SW 1271 (cell line): ENCODE measurements around the gene SYT7.

Experiments
- DNase-seq, 2 experiments: peaks; one replicate each; lab custom pipeline; 2025; lab: John Stamatoyannopoulos, UW

SYT7 gene

GRCh38 chr11:61585115-61585514, 4.2 kb upstream of the SYT7 start:
- DNase-seq = no peak

GRCh38 chr11:61581931-61582330, 1.1 kb upstream of the SYT7 start:
- no peak for DNase-seq

- no peak for DNase-seq
Observed at GRCh38 chr11:61580271-61580888, 496 bp downstream of the SYT7 start.

GRCh38 chr11:61579676-61580270, 1.1 kb downstream of the SYT7 start:
- no peak for DNase-seq

- no peak for DNase-seq
Observed at GRCh38 chr11:61578819-61579675, 1.8 kb downstream of the SYT7 start.

- peak in 1 of 2 experiments; percentile 11 for DNase-seq
Observed at GRCh38 chr11:61577383-61578118, 3.3 kb downstream of the SYT7 start.

GRCh38 chr11:61575886-61576861, 4.7 kb downstream of the SYT7 start:
- DNase-seq = no peak

- DNase-seq = no peak
Observed at GRCh38 chr11:61574611-61575010, 6.3 kb downstream of the SYT7 start.

GRCh38 chr11:61572913-61573312, 8.0 kb downstream of the SYT7 start:
- no peak for DNase-seq

GRCh38 chr11:61571869-61572268, 9.0 kb downstream of the SYT7 start:
- DNase-seq = no peak

GRCh38 chr11:61571337-61571736, 9.5 kb downstream of the SYT7 start:
- DNase-seq = no peak

- DNase-seq = no peak
Observed at GRCh38 chr11:61569701-61570100, 11.2 kb downstream of the SYT7 start.

- no peak for DNase-seq
Observed at GRCh38 chr11:61569018-61569417, 11.9 kb downstream of the SYT7 start.

GRCh38 chr11:61567286-61568061, 13.4 kb downstream of the SYT7 start:
- DNase-seq = peak in 1 of 2 experiments; percentile 54

GRCh38 chr11:61564936-61565696, 15.8 kb downstream of the SYT7 start:
- DNase-seq = no peak

GRCh38 chr11:61560751-61561150, 20.1 kb downstream of the SYT7 start:
- DNase-seq = no peak

- no peak for DNase-seq
Observed at GRCh38 chr11:61556621-61557020, 24.3 kb downstream of the SYT7 start.

GRCh38 chr11:61555978-61556377, 24.9 kb downstream of the SYT7 start:
- DNase-seq = no peak
